B cell (primary cell): ENCODE data around the gene CELA3A.
"Not testable (repeated sequence)": the region's sequence is repeated elsewhere in the genome, so short reads cannot be mapped to it uniquely, and the experiment has no call there.

Experiments used
- CTCF ChIP-seq: fragments of 200-600 bp; IDR thresholded peaks from one replicate; pipeline ENCODE4 v1.8.0; 2022; ENCODE audit warnings: antibody characterized with exemption, mild to moderate bottlenecking
- EZH2 ChIP-seq: IDR thresholded peaks from 2 replicates; pipeline ENCODE4 v1.6.1; 2012; ENCODE audit warnings: borderline replicate concordance, low read depth, mild to moderate bottlenecking, moderate library complexity, low read length; ENCODE audit not compliant: insufficient read depth, poor library complexity, severe bottlenecking

GRCh38 chr1:21997891-21998623, 3.4 kb upstream of the CELA3A start:
- not testable (repeated sequence) for TF ChIP-seq CTCF, EZH2
